ACHN (cell line): Measurements from ENCODE around the gene GALNT17.

Source experiments
- DNase-seq: peaks from one replicate; pipeline ENCODE4 v3.0.0-alpha.2; 2015
- in situ Hi-C: cut with HindIII; loops from 2 replicates; pipeline ENCODE4 v1.10.0; 2017; ENCODE audit warnings: low sequenced_read_pairs, low pct_ligation_motif_present, low pct_unique_long_range_greater_than_20kb

The GALNT17 gene

GRCh38 chr7:71404726-71405345, 272.9 kb downstream of the GALNT17 start:
- in situ Hi-C loops: no loop called here

GRCh38 chr7:71408271-71408670, 276.3 kb downstream of the GALNT17 start:
- in situ Hi-C loops: no loop called here
- no peak for DNase-seq

More at GRCh38 chr7:71404726-71405345, 272.9 kb downstream of the GALNT17 start:
- no peak for DNase-seq

- in situ Hi-C loops: no loop called here
- no peak for DNase-seq
These were observed 277.7 kb downstream of the GALNT17 start for GRCh38 chr7:71409550-71410157.

- in situ Hi-C loops: no loop called here
- DNase-seq: no peak
These were observed 279.5 kb downstream of the GALNT17 start for GRCh38 chr7:71411475-71411874.

- DNase-seq: no peak
- in situ Hi-C loops: no loop called here
These were observed 282.5 kb downstream of the GALNT17 start for GRCh38 chr7:71414490-71414889.

- in situ Hi-C loops: no loop called here
- DNase-seq: no peak
These were observed 287.8 kb downstream of the GALNT17 start for GRCh38 chr7:71419546-71420337.

GRCh38 chr7:71422104-71422503, 290.2 kb downstream of the GALNT17 start:
- DNase-seq: no peak
- in situ Hi-C loops: no loop called here

- in situ Hi-C loops: no loop called here
These were observed 292.5 kb downstream of the GALNT17 start for GRCh38 chr7:71424166-71425035.

GRCh38 chr7:71429083-71429482, 297.1 kb downstream of the GALNT17 start:
- in situ Hi-C loops: no loop called here
- DNase-seq: no peak

More at GRCh38 chr7:71424166-71425035, 292.5 kb downstream of the GALNT17 start:
- DNase-seq: no peak

GRCh38 chr7:71430246-71430645, 298.3 kb downstream of the GALNT17 start:
- DNase-seq: no peak
- in situ Hi-C loops: no loop called here

- no peak for DNase-seq
- in situ Hi-C loops: no loop called here
These were observed 307.4 kb downstream of the GALNT17 start for GRCh38 chr7:71439321-71439720.

- in situ Hi-C loops: no loop called here
- DNase-seq: no peak
These were observed 310.7 kb downstream of the GALNT17 start for GRCh38 chr7:71442492-71443190.

- no peak for DNase-seq
- in situ Hi-C loops: no loop called here
These were observed 311.2 kb downstream of the GALNT17 start for GRCh38 chr7:71443191-71443530.

- no peak for DNase-seq
- in situ Hi-C loops: no loop called here
These were observed 312.2 kb downstream of the GALNT17 start for GRCh38 chr7:71444130-71444529.

- DNase-seq: no peak
- in situ Hi-C loops: no loop called here
These were observed 321.7 kb downstream of the GALNT17 start for GRCh38 chr7:71453630-71454029.

GRCh38 chr7:71454981-71455380, 323.0 kb downstream of the GALNT17 start:
- in situ Hi-C loops: no loop called here
- no peak for DNase-seq

- in situ Hi-C loops: no loop called here
- DNase-seq: no peak
These were observed 325.1 kb downstream of the GALNT17 start for GRCh38 chr7:71457021-71457420.

GRCh38 chr7:71457846-71458590, 326.1 kb downstream of the GALNT17 start:
- no peak for DNase-seq
- in situ Hi-C loops: no loop called here
